ENCODE results near the gene ATP4B.

Gene ATP4B

DNA sequence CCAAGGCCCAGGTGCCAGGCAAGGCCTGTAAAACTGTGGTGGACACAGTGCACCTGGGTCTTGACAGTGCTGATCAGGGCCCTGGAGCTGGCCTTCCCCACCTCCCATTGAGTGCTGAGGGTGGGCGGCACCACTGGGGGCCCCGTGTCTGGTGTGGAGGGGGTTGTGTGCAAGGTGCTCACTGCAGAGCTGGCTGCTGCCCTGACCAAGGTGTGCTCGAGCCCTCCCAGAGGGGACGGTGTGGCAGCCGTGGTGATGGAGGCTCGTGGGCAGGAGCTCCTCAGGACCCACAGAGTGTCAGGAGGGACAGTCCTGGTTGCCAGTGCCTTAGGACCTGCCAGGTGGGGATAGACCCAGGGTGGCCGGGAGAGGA is 23.0 kb downstream of the ATP4B start:
- H3K4me3 ChIP-seq (ENCODE audit: low read depth, low read length), result no peak overlapping the region
- DNase-seq (ENCODE audit: low read depth), result no peak
- TF ChIP-seq, protein P1, sequence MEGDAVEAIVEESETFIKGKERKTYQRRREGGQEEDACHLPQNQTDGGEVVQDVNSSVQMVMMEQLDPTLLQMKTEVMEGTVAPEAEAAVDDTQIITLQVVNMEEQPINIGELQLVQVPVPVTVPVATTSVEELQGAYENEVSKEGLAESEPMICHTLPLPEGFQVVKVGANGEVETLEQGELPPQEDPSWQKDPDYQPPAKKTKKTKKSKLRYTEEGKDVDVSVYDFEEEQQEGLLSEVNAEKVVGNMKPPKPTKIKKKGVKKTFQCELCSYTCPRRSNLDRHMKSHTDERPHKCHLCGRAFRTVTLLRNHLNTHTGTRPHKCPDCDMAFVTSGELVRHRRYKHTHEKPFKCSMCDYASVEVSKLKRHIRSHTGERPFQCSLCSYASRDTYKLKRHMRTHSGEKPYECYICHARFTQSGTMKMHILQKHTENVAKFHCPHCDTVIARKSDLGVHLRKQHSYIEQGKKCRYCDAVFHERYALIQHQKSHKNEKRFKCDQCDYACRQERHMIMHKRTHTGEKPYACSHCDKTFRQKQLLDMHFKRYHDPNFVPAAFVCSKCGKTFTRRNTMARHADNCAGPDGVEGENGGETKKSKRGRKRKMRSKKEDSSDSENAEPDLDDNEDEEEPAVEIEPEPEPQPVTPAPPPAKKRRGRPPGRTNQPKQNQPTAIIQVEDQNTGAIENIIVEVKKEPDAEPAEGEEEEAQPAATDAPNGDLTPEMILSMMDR (IDR thresholded peaks at IDR 0.05; ENCODE audit: insufficient read depth, low read depth, low read length, missing control alignments), result no peak

DNA sequence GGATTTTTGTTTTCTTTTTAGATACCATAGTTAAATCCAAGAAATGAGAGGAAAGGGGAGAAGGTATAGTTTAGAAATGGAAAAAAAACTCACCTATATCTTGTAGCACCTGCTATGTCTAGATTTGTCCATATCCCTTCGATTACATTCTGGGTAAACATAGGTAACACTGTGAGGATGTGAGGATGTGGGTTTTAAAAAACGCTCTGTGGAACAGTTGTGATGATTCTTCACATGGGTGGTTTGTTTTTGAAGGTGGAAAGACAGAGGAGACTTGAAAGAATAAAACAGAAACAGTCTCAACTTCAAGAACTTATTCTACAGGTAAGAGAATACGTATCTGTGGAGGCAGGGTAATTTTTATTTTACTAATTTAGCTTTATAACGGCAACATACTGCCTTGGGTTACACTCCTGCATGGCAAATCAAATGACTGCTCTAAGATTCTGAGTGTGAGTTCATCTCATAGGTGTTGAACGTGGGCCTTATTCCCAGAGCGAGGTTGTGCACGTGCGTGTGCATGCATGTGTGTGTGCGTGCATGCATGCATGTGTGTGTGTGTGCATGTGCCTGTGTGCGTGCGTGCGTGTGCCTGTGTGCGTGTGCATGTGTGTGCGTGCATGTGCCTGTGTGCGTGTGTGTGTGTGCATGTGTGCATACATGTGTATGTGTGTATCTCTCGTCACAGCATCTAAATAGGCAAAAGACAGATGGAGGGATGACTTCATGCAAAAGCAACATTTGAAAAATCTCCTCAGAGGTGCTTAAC is 23.5 kb downstream of the ATP4B start:
- H3K4me3 ChIP-seq (ENCODE audit: low read depth, low read length), result no peak overlapping the region
- TF ChIP-seq, protein P1 (IDR thresholded peaks at IDR 0.05; ENCODE audit: insufficient read depth, low read depth, low read length, missing control alignments), result no peak
- no peak for DNase-seq (ENCODE audit: low read depth)

DNA sequence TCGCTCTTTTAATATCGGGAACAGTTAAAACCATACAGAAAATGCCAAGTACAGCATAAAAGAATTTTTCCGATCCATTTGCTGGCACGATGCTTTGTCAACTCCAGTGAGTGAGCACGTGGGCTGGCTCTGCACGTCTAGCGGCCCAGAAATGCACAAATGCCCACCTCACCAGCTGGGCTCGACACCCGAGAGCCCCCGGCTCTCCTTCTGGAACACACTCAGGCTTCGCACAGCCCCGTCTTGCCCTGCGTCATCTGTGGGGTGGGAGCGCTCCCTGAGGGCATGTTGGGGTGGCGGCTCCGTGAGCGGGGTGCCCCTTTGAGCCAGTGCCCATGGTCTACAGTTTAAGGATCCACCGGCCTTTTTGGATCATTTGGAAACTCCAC is 24.5 kb downstream of the ATP4B start:
- TF ChIP-seq, protein P1 (IDR thresholded peaks at IDR 0.05; ENCODE audit: insufficient read depth, low read depth, low read length, missing control alignments), result no peak
- DNase-seq (ENCODE audit: low read depth), result no peak
- no peak overlapping the region for H3K4me3 ChIP-seq (ENCODE audit: low read depth, low read length)

DNA sequence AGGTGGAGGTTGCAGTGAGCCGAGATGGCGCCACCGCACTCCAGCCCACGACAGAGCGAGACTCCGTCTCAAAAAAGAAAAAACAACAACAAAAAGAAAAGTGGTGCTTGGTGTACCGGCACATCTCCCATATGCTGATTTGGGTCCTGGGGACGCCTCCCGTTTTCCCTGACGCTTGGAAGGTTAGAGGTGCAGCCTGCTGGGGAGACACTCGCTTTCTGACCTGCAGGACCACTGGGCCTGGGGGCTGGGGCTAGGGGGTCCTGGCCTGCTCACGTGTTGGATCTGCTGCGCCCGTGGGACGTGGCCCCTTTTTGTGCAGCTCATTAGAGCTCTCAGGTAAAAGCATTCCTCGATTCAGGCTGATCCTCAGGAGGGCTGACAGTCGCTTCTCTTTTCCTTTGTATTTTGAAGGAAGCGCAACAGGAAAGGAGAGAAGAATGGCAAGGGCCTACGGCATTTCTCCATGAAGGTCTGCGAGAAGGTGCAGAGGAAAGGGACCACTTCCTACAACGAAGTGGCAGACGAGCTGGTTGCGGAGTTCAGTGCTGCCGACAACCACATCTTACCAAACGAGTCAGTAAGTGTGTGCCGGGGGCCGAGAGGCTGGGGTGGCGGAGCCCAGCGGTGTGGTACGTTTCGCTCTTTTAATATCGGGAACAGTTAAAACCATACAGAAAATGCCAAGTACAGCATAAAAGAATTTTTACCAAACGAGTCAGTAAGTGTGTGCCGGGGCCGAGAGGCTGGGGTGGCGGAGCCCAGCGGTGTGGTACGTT is 25.1 kb downstream of the ATP4B start:
- H3K4me3 ChIP-seq (ENCODE audit: low read depth, low read length), result no peak overlapping the region
- no peak for DNase-seq (ENCODE audit: low read depth)
- TF ChIP-seq, protein P1 (IDR thresholded peaks at IDR 0.05; ENCODE audit: insufficient read depth, low read depth, low read length, missing control alignments), result no peak

DNA sequence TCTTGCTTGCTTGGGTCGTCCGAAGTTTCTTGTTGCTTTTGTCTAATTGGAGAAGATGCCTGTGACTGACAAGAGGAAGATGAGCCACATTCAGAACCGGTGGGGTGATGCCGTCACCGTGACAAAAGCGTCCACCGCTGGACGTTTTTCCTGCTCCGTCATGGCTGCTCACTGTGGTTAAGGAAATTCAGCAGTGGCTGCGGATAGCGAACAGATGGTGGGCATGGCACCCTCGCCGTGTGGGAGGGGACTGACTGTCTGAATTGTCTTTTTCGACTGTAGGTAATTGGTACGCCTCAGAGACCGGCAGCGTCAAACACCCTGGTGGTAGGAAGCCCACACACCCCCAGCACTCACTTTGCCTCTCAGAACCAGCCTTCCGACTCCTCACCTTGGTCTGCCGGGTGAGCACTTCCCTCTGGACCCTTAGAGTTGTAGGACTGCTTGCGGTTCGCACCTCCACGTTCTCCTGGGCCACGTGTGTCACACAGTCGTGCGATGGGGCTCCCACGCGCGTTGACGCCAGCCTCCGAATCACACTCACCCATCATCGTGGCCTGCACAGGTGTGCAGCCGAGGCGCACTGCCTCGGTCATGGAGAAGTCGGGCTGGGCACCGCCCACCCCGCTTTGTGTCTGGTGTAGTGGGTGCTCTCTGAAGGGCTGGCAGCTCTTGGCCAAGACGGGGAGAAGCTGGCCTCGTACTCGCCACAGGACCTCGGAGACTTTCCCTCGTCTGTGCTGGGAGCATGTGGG is 26.5 kb downstream of the ATP4B start:
- TF ChIP-seq, protein P1 (IDR thresholded peaks at IDR 0.05; ENCODE audit: insufficient read depth, low read depth, low read length, missing control alignments), result no peak
- H3K4me3 ChIP-seq (ENCODE audit: low read depth, low read length), result no peak overlapping the region
- no peak for DNase-seq (ENCODE audit: low read depth)

DNA sequence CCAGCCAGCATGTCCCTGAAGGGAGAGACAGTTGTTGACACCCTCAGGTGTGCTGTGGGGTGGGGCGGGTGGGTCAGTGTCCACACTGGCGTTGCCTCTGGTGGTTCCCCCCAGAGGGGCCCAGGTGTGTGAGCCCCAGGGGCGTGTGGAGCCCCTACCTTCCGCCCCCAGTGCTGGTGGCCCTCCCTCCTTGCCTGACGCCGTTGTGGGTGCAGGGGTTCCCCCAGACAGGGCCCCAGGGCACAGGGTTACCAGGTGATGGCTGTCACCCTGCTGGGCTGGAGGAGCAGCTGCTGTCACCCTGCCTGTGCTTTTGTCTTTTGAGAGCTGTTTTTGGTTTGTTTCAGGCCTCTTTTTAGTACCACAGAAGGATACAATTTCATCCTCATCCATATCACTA is 27.2 kb downstream of the ATP4B start:
- TF ChIP-seq, protein P1 (IDR thresholded peaks at IDR 0.05; ENCODE audit: insufficient read depth, low read depth, low read length, missing control alignments), result no peak
- no peak overlapping the region for H3K4me3 ChIP-seq (ENCODE audit: low read depth, low read length)
- DNase-seq (ENCODE audit: low read depth), result no peak

All from GM12865 (cell line).